ENCODE data around the gene EGFL6.

DNA sequence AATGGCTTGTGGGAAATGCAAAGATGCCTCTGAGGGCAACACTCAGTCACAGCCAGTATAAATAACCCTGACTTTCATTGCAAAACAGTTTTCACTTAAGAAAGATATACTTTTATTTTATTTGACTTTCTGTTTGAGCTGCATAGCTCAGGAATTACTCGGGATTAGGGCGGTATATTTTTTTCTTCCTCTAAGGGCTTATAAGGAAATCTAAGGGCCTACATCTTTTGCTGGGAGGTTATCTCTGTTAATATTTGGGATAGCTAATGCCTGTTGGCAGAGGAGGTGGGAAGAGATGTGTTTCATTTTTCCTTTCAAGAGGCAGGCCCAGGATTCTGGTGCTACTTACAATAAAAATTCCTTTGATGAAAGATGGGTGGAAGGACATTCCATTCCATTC is 28.8 kb upstream of the EGFL6 start:
- TF ChIP-seq POLR2A (IDR thresholded peaks at IDR 0.05; ENCODE audit: low read depth, low read length) (no peak), POLR2AphosphoS5 (IDR thresholded peaks at IDR 0.05; ENCODE audit: low read depth, low read length) (no peak), PAX5 (IDR thresholded peaks at IDR 0.05; ENCODE audit: insufficient read depth, low read length, severe bottlenecking) (no peak)

Measured in GM12891 (cell line).